DND-41 (cell line): ENCODE data around the gene FASTK.

ENCODE experiments used
- CTCF ChIP-seq: IDR thresholded peaks from 2 replicates; pipeline ENCODE4 v1.5.1; 2012; ENCODE audit warnings: borderline replicate concordance, low read length, moderate library complexity, mild to moderate bottlenecking; ENCODE audit not compliant: poor library complexity, severe bottlenecking; ENCODE audit errors: extremely low read depth
- EZH2 ChIP-seq: IDR thresholded peaks from 3 replicates; pipeline ENCODE4 v1.6.1; 2012; ENCODE audit warnings: borderline replicate concordance, low read depth, mild to moderate bottlenecking, moderate library complexity, low read length, inconsistent platforms; ENCODE audit not compliant: severe bottlenecking

- TF ChIP-seq CTCF (no peak), EZH2 (no peak)
These were observed 38.4 kb upstream of the FASTK start for GRCh38 chr7:151119055-151119415.
